ENCODE results near the gene APBA2.
A peak's percentile ranks its signal among the peaks of the same experiment; 100 is the strongest.
"Not testable (repeated sequence)": the region's sequence is repeated elsewhere in the genome, so short reads cannot be mapped to it uniquely, and the experiment has no call there.

The APBA2 gene

DNA sequence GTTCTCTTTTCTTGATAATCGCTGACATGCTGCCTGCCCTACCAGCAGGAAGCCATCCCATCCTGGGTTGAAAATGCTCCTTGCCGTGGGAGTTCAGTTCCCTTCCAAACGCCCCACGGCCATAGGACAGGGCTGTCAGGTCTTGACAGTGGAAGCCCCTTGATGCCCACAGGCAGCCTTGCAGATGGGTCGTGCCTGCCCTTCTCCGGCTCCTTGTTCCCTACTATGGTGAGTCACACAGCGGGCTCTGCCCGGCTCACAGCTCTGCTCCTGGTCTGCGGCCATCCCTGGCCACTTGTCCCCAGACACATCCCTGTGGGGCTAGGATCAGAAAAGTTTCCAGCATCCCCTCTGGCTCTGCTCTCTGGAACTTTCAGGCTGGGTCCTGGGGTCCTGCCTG, 6.2 kb upstream of the APBA2 start:
- DNase-seq, result no peak

DNA sequence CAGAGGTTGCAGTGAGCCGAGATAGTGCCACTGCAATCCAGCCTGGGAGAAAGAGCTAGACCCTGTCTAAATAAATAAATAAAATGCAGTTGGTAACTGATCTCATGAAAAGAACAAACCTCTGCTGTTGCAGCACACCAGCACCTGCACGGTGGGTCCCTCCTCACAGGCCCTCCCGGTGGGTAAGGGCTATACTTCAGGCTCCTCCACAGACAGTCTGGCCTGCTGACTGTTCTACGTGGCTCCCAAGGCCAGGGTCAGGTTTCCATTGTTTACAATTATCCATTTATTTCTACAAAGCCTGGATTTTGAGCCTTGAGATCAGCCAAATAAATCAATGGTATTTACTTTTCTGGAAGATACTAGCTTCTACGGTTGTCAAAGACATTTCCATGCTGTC, 5.1 kb upstream of the APBA2 start:
- DNase-seq, result no peak

DNA sequence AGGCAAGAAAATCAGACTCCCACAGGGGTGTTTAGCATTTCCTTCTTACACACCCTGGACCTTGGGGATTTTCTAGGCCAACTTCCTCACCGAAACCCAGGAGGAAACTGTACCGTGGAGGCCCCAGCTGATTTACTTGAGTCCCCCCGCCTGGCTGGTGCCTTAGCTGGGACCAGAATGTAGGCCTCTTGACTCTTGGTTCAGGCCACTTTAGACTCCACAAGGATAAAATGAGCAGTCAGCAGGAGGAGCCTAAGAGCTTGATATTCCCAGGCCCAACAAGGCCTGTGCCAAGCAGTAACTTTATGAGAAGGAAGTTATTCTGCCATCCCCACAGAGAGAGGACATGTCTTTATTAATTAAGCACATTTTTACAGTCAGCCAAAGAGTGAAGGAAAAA, 4.6 kb upstream of the APBA2 start:
- DNase-seq, result no peak

DNA sequence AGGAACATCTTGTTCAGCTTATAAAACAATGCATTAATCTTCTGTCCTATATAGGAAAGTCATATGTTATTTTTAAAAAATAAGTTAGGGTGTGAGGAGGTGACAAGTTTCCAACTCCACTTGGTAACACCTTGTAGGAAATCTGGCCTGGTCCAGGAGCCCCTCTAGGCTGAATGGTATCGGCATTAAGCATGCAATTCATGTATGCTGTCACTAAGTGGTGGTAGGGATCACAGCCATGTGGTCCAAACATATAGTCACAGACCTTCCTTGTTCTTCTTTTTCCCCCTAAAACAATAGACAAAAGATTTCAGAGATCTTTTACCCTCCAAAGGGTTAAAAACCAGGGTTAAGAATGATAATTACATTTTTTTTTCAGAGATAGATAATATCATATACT, 4.2 kb upstream of the APBA2 start:
- no peak for DNase-seq

DNA sequence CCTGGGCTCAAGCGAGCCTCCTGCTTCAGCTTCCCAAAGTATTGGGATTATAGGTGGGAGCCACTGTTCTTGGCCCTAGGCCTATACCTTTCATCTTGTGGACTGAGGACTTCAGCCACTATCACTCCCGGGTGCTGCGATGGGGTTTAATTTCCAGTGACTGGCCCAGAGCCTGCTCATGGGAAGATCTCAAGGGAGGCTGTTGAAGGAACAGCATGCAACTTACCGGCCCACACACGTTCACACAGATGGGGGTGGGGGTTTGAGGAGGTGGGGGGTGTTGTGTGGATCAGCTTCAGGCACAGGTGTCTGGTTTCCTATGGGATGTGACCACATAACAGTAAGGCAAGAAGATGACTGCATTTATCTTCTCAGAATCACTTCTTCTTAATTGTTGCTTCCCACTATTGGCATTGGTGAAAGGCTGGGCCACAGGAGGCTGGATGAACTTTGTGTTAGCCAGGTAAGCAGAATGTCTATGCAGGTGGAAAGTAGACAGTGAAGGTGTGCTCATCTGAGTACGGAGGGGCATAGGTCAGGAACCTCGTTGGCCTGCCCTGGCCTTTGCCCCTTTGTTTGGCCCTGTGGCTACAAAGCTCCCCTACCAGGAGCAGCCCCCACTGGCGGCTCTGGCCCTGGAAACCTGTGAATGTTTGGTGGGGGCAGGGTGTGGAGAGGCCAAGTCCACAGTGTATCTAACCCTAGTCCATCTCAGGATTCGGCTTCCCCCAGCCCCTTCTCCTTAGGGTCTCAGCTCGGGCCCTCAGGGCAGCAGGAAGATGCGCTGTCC, 1.4 kb upstream of the APBA2 start:
- no peak for DNase-seq

DNA sequence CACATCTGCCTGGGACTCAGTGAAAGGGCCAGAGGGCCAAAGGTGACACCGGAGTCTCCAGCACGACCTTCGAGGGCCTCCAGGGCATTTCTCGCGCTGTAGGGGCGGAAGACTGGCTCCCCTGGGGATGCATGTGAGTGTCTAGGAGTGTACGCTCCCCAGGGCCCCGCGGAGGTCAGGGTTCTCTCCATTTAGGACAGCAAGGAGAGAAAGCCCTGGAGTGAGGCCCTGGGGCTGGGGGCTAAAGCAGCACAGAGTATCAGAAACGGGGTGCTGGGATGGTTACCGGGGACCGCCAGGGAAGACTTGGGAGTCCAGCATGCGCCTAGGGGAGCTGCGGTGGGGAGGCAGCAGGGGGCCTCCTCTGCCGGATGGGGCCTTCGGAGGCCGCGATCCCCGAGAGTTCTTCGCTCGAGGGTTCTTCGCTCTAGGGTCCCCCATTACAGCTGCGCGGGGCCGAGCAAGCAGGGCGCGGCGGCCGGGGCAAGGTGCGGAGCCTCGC, 595 bp upstream of the APBA2 start:
- no peak for DNase-seq

DNA sequence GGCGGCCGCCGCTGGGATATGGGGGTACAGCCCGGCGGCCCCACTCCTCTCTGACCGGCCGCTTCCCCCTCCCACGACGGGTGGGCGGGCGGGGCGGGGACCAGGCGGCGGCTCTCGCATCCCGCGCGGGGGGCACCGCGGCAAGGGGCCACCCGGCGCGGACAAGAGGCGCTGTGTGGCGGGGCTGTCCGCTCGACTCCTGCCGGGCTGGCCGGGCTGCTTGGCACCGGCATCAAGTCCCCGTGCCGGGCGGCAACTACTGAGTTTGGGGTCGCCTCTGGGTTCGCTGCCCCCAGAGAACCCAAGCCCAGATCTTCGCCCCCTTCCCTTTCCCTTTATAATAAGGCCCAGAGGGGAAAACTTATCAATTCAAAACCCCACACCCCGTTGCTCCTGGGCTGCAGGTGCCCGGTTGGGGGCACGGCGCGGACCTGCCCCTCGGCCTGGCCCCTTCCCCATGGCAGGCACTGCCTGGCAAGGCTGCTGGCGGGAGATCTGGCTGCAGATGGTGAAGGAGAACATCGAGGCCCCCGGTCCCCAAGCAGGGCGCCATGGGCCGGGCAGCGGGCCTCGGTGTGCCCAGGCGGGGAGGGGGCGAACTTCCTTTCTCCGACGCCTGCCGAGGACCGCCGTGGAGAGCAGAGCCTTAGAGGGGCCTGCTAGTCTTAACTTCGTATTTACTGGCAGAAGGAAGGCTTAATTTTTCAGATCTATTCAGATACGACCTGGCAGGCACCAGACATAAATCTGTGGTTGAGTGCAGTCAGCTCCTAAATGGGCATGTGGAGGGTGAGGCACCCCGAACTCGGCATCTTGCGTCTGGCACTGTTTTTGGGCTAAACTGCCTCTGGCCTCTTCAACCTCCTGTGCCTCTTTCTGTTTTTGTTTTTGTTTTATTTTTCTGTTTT, 911 bp downstream of the APBA2 start:
- no peak for DNase-seq

DNA sequence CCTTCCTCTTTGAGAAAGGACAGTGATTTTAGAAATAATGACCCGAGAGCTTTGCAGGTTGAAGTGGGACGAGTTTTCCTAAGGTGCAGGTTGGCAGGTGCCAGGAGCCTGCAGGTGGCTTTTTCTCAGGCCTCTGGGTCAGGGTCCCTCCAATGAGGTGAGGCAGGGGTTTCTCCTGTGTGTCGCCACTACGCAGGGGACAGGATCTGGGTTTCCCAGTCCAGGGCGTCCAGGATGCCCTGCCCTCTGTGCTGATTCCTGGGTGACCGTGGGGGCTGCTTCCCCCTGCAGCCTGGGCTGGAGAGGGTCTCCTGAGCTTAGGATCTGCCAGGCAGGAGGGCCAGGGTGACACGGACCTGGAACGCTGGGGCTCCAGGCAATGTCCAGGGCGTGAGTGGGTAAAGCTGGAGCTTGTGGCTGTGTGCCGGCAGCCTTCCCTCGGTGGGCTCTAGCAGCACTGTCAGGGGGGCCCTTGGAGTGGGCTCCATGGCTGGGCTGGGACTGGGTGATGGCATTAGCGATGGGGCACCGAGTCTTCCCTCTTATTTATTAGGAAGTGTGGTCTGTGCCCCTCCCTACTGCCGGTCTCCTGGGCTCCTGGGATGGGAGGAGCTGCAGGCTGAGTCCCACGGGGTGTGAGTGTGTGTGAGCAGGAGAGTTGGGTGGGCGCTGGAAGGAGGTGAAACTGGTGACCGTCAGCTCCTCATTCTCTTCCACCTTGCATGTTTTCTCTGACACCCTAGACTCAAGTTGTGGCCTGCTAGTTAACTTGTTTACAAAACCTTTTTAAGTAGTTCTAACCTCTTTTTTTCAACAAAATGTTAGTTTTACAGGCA, 1.8 kb downstream of the APBA2 start:
- DNase-seq, result no peak

DNA sequence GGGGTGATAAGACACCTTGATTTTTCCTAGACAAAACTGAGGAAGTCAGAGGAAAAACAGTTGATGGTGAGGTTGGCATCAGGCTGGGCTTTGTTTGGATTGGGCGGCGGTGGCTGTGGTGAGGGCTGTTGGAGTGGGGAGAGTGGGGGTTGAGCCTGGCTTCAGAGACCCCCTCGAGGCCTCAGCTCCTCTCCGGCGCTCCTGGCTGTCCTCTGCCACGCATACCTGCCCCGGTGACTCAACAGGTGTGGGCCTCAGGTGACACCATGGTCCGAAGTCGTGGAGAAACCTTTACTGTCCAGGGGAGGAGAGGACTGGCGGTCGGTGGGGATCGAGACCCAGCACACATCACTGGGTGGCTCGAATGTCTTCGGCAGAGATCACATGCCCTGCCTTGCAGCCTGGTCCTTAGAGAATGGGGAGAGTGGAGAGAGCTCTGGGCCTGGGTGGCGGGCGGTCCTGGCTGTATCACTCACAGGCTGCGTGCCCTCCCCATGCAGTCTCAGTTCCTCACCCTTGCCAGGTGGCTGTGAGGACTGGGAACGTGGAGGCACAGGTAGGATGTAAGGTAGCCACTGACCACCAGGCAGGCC, 2.6 kb downstream of the APBA2 start:
- DNase-seq, result no peak

DNA sequence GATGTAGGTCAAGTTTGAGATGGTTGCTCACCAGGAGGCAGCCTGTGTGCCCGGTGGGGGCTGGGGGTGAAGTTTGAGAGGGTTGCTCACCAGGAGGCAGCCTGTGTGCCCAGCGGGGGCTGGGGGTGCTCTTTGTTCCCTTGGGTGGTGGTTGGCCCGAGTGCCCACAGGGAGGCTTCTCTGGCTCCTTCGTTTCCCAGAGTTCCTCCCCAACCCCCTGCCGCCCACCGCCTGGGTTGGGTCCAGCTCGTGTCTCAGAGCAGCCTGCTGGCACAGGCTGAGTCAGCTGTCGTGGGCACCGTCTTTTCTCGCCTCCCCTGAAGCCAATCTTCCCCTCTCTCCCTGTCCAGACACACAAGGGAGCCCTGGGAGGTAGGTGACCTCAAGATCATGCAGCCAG, 3.1 kb downstream of the APBA2 start:
- DNase-seq, result no peak

DNA sequence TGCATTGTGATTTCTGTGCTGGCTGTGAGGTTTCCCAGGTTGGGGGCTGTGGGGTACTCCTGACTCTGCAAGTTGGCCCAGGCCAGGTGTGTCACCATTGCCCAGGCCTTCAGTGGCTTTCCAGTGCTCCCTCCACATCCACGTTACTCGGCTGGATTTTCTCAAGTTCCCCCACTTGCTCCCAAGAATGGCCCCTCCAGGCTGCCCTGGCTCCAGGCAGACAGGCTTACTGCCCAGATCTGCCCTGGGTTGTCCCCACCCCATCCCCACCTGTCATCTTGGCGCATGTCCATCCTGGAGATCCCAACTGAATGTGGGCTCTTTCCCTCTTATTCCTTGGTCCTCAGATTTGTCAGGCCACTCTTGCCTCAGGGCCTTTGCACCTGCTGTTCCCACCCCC, 3.6 kb downstream of the APBA2 start:
- DNase-seq, result no peak

DNA sequence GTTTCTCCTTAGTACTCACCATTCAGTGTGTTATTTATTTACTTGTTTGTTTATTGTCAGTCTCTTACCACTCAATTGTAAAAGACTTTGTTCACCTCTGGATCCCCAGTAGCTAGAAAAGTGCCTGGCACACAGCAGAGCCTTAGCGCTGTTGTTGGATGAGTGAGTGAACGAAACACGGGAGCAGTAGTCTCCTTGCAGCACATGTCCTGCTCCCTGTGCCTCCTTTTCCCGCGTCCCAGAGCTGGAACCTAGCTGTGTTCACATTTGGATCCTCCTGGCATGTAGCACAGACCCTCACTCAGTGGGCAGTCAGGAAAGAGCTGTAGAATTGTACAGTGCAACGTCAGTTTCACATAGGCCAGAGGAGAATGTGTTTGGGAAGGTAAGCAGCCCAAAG, 4.1 kb downstream of the APBA2 start:
- DNase-seq, result not testable (repeated sequence)

DNA sequence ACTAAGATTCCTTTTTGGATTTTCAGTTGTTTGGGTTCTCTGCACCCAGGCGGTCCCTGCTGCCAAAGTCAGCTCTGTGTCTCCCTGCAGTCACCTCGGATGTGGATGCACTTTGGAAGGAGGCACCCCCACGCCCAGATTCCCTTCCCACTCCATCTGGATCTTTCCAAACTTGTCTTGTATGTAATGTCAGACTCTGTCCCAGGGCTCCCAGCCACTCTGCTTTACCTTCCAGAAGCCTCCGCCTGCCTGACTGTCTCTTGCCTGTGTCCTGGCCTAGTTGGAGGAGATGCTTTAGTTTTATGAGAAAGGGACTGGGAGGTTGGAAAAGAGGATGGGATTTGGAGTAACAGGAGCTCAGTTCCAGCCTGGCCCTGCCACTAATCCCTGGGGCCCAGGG, 4.5 kb downstream of the APBA2 start:
- peak; percentile 30 for DNase-seq

DNA sequence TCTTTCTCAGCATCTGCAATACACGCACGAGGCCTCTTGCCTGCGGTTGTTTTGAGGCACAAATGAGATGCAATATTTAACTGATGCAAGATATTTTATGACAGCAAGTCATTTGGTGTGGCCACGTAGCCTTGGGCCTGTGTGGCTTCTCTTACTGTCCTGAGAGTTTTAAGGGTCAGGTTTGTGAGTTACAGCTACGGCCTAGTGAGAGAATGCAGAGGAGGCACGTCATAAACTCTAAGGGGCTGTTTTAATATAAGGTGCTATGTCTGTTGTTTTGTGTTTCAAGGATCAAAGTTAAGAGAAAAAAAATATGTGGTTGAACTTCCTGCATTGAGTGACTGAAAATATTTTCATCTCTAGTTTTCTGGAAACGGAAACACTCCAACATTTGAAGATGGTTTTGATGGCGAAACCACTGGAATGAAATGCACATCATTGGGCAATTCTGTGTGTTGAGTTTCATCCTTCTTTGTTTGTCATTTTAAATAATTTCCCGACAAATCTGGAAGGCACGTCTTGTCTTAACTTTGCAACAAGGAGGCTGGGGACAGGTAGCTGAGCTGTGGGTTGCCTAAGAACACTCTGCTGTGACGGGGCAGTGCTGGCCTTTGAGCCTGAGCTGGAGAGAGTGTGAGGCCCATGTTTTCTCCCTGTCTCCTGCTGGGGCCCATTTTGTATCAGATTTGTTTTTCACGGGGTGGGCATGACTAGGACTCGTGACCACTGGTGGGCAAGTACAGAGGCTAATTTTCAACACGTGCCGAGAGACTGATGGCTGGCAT, 5.1 kb downstream of the APBA2 start:
- DNase-seq, result no peak

DNA sequence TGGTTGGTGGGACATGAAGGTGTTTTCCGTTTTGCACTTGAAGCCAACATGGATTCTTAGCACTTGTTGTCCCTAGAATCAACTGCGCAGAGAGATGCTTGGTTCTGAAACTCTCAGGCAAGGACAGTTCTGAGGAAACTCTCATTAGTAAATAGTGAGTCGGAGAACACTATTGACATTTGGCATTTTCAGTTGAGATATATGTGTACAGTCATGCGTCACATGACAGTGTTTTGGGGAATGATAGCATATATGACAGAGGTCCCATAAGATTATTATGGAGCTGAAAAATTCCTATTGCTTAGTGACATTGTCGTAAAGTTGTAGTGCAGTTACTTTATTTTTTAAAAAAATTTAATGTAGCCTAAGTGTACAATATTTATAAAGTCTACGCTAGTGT, 5.8 kb downstream of the APBA2 start:
- no peak for DNase-seq

DNA sequence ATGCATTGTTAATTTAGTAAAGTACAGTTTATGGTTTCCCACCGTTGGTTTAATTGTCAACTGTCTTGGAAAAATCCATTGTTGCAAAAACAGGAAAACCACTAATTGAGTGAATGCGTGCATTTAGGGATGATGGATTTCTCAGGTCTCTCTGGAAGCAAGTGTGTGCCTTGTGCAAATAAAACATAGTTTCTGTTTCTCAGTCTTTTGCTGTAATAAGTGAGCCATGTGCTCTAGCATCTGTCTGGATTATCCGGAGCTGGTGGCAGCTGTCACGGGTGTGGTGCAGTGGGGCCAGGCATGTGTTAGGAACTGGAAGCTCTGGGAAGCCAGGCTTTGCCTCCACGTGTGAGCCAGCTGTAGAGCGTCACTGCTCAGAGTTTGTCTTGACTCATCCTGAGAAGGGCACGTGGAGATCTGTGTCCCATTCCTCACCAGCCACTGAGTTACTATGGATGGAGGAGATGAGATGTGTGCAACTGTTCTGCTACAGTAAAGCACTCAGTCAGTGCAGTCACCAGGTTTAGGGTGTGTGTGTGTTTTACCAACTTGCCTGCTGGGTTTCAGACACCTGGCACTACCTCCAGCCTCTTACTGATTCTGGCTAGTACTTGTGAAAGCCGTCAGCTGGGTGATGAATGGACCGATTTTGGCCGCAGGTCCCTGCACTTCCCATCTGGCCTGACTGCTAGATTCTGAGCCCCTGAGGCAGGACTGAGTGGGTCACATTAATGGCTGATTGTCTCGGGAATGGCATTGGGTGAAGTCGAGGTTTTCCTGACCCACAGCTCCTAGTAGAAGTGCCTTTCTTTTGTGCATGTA, 7.2 kb downstream of the APBA2 start:
- DNase-seq, result peak; percentile 65

DNA sequence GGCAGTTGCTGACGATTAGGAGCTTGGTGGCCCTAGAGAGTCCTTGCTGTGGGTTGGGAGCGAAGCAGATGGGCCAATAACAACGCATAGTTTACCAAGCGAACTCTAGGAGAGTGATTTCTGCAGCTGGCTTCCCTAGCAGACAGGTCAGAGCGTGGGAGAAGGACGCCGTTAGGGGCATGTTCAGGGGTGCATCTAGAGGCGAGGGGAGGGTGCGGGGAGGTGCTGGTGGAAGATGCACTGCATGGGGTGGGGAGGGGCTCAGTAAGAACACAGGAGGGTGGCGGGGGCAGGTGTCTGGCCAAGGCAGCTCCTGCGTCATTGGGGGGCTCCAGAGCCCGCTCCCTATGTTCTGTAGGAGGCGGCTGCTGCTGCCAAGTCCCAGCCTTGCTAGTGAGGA, 8.9 kb downstream of the APBA2 start:
- DNase-seq, result no peak

DNA sequence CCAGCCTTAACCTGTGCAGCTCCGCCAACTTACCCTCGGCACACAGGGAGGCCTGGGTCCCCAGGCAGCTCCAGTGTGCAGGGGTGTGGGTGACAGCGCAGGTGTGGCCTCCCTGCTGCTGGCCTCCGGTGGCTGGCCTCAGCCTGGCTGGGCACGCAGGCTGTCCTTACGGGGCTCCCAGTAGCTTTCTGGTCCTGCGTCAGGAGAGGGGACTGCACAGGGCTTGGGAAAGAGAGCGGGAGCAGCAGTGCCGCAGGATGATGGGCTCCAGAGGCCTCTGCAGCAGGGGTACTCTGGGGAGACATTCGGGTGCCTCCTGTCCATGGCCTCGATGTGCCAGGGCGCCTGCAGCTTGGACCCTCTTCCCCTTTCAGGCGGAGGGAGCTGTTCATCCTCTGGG, 9.4 kb downstream of the APBA2 start:
- no peak for DNase-seq

DNA sequence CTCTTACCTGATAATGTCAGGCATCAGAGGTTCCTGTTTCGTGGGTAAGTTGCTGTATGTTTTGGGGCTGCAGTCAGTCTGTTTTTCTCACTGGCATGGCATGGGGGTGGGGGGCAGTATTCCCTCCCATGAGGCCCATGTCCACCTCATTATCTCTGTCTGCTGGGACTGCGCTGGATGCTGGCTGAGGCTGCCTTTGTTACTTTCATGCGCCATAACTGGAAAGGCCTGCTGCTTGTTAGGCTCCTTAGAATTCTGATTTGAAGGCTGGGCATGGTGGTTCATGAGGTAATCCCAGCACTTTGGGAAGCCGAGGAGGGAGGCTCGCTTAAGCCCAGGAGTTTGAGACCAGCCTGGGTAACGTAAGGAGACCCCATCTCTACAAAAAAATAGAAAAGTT, 9.8 kb downstream of the APBA2 start:
- no peak for DNase-seq

DNA sequence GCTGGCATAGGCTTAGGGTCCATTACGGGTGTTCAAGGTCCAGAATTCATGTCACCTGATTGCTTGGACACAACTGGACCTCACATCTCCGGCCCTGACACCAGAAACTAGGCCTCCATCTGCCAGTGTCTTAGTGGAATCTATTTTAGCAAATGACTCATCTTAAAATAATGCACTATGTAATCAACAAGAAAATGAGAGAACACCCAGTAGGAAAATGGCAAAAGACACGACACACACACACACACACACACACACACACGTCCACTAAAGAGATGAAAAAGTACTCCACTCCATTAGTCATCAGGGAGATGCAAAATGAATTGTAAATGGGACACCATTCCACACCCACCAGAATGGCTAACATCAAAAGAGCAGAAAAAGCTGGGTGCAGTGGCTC, 11.2 kb downstream of the APBA2 start:
- no peak for DNase-seq
